Activated CD4-positive, CD25-positive, alpha-beta regulatory T cell treated with anti-CD3 and anti-CD28 coated beads, Interleukin-2, amount 50 U/mL, for 24 hours (primary cell): ENCODE measurements around the gene CADM4.
A peak's percentile ranks its signal among the peaks of the same experiment; 100 is the strongest.
"Not testable (repeated sequence)": the region's sequence is repeated elsewhere in the genome, so short reads cannot be mapped to it uniquely, and the experiment has no call there.

Experiments used
- ATAC-seq, 2 donors: fragments of 150-1000 bp; cut with Tn5 transposase; one replicate each; pipeline ENCODE4 v1.10.0; 2021; ENCODE audit warnings: mild to moderate bottlenecking in 1 of 2, moderate library complexity in 1 of 2

The CADM4 gene

GRCh38 chr19:43605875-43606568 lies 33.6 kb downstream of the CADM4 start:
- no peak for ATAC-seq

- not testable (repeated sequence) for ATAC-seq
Observed at GRCh38 chr19:43600326-43600725, 39.3 kb downstream of the CADM4 start.

- ATAC-seq, result no peak
Observed at GRCh38 chr19:43599635-43600295, 39.9 kb downstream of the CADM4 start.

- ATAC-seq, result no peak
Observed at GRCh38 chr19:43598445-43599240, 41.0 kb downstream of the CADM4 start.

GRCh38 chr19:43597876-43598275 lies 41.8 kb downstream of the CADM4 start:
- ATAC-seq, result no peak

GRCh38 chr19:43596842-43597461 lies 42.7 kb downstream of the CADM4 start:
- ATAC-seq, result no peak

GRCh38 chr19:43595999-43596841 lies 43.4 kb downstream of the CADM4 start, which contains the start of the genes IRGQ and ZNF576:
IRGQ (minus strand) TSS chr19:43596134; CDS start chr19:43595338, 796 bp downstream.
ZNF576 (plus strand) TSS chr19:43596595; CDS start chr19:43597109, 514 bp downstream.
- ATAC-seq, result peak; percentile 82 to 83

- ATAC-seq, result peak; percentile 5 to 8
Observed at GRCh38 chr19:43595605-43595998, 44.0 kb downstream of the CADM4 start.

- ATAC-seq, result peak; percentile 44 to 51
Observed at GRCh38 chr19:43594710-43595604, 44.7 kb downstream of the CADM4 start.

GRCh38 chr19:43594081-43594697 lies 45.5 kb downstream of the CADM4 start:
- ATAC-seq, result no peak

GRCh38 chr19:43592800-43593350 lies 46.8 kb downstream of the CADM4 start:
- ATAC-seq, result no peak

- no peak for ATAC-seq
Observed at GRCh38 chr19:43591904-43592772, 47.5 kb downstream of the CADM4 start.

GRCh38 chr19:43589678-43590077 lies 50.0 kb downstream of the CADM4 start:
- no peak for ATAC-seq

- no peak for ATAC-seq
Observed at GRCh38 chr19:43589277-43589676, 50.4 kb downstream of the CADM4 start.

- not testable (repeated sequence) for ATAC-seq
Observed at GRCh38 chr19:43587029-43587428, 52.6 kb downstream of the CADM4 start.

GRCh38 chr19:43586346-43586745 lies 53.3 kb downstream of the CADM4 start:
- ATAC-seq, result no peak

- no peak for ATAC-seq
Observed at GRCh38 chr19:43584484-43584883, 55.2 kb downstream of the CADM4 start.

- ATAC-seq, result no peak
Observed at GRCh38 chr19:43582495-43582894, 57.2 kb downstream of the CADM4 start.

GRCh38 chr19:43581467-43581866 lies 58.2 kb downstream of the CADM4 start:
- no peak for ATAC-seq
